ENCODE data around the gene ADAMTSL1.

The ADAMTSL1 gene

GRCh38 chr9:18783909-18784308, 310.0 kb downstream of the ADAMTSL1 start:
- H3K36me3 ChIP-seq (ENCODE audit: insufficient read depth), result no peaks in the 10 kb centered on the region
- H3K4me3 ChIP-seq (IDR thresholded peaks at IDR 0.05; ENCODE audit: insufficient read depth, low read depth, low read length), result no peak overlapping the region
- TF ChIP-seq CTCF (conservative IDR thresholded peaks at IDR 0.05; ENCODE audit: low read depth, low read length), result no peak
- no peaks in the 10 kb centered on the region for H3K4me1 ChIP-seq (ENCODE audit: low read depth, poor library complexity, severe bottlenecking)
- no peaks in the 10 kb centered on the region for H3K79me2 ChIP-seq (ENCODE audit: insufficient read depth, low read depth)
- H3K27ac ChIP-seq, result no peak overlapping the region
- no peak overlapping the region for H3K9ac ChIP-seq
- no peaks in the 10 kb centered on the region for H3K27me3 ChIP-seq (ENCODE audit: insufficient read depth, low read depth)
- no peak overlapping the region for H3K4me2 ChIP-seq
- H4K20me1 ChIP-seq (ENCODE audit: insufficient read depth), result no peaks in the 10 kb centered on the region
- no peak overlapping the region for H2AFZ ChIP-seq (ENCODE audit: low read depth)

DNA sequence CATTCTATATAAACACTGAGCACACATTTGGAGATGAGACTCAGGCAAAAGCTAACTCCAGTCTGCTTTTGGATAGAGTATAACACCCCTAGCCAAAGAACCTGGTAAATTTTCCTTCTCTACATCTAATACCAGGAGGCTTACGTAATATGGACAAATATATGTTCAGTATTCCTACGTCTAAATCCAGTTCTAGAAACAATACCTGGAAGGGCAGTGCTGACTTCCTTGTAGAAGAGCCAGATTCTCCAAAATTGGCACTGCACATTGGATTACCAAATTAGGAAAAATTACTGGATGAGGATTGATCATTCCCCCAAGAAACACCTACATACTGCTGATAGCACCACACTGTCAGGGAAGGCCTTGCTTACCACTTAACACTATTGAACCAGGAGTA, 311.7 kb downstream of the ADAMTSL1 start:
- Histone ChIP-seq H4K20me1 (ENCODE audit: insufficient read depth) (no peaks in the 10 kb centered on the region), H2AFZ (ENCODE audit: low read depth) (no peak overlapping the region), H3K4me2 (no peak overlapping the region), H3K79me2 (ENCODE audit: insufficient read depth, low read depth) (no peaks in the 10 kb centered on the region), H3K4me1 (ENCODE audit: low read depth, poor library complexity, severe bottlenecking) (no peaks in the 10 kb centered on the region), H3K27me3 (ENCODE audit: insufficient read depth, low read depth) (no peaks in the 10 kb centered on the region), H3K9ac (no peak overlapping the region), H3K4me3 (IDR thresholded peaks at IDR 0.05; ENCODE audit: insufficient read depth, low read depth, low read length) (no peak overlapping the region), H3K36me3 (ENCODE audit: insufficient read depth) (no peaks in the 10 kb centered on the region), H3K27ac (no peak overlapping the region)
- no peak for TF ChIP-seq CTCF (conservative IDR thresholded peaks at IDR 0.05; ENCODE audit: low read depth, low read length)

DNA sequence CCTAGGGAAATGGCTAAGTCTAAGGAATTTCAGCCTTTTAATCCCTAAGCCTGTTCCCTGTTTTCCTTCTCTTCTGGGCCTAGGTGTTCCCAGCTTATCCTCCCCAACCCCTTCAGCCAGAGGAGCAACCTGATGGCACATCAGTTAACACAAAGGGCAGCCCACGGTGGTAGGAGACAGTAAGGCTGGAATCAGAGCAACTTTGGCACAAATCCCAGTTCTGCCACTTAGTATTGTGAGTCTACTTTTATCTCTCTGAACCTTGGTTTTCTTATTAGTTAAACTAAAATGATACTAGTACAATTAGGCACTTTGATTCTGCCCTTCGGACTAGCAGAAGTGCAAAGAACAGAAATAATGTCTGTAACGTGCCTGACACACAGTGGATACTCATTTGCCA, 312.2 kb downstream of the ADAMTSL1 start:
- no peak for TF ChIP-seq CTCF (conservative IDR thresholded peaks at IDR 0.05; ENCODE audit: low read depth, low read length)
- no peaks in the 10 kb centered on the region for H3K36me3 ChIP-seq (ENCODE audit: insufficient read depth)
- H3K27ac ChIP-seq, result no peak overlapping the region

GRCh38 chr9:18786911-18787650, 313.1 kb downstream of the ADAMTSL1 start:
- H3K36me3 ChIP-seq (ENCODE audit: insufficient read depth), result no peaks in the 10 kb centered on the region
- no peak overlapping the region for H3K4me2 ChIP-seq
- no peak overlapping the region for H3K27ac ChIP-seq

More for the DNA sequence above, 312.2 kb downstream of the ADAMTSL1 start:
- Histone ChIP-seq H3K27me3 (ENCODE audit: insufficient read depth, low read depth) (no peaks in the 10 kb centered on the region), H3K79me2 (ENCODE audit: insufficient read depth, low read depth) (no peaks in the 10 kb centered on the region), H3K4me2 (no peak overlapping the region), H3K9ac (no peak overlapping the region), H2AFZ (ENCODE audit: low read depth) (no peak overlapping the region), H3K4me3 (IDR thresholded peaks at IDR 0.05; ENCODE audit: insufficient read depth, low read depth, low read length) (no peak overlapping the region), H4K20me1 (ENCODE audit: insufficient read depth) (no peaks in the 10 kb centered on the region), H3K4me1 (ENCODE audit: low read depth, poor library complexity, severe bottlenecking) (no peaks in the 10 kb centered on the region)

More at GRCh38 chr9:18786911-18787650, 313.1 kb downstream of the ADAMTSL1 start:
- no peaks in the 10 kb centered on the region for H4K20me1 ChIP-seq (ENCODE audit: insufficient read depth)
- no peak overlapping the region for H3K4me3 ChIP-seq (IDR thresholded peaks at IDR 0.05; ENCODE audit: insufficient read depth, low read depth, low read length)
- H3K79me2 ChIP-seq (ENCODE audit: insufficient read depth, low read depth), result no peaks in the 10 kb centered on the region
- H3K27me3 ChIP-seq (ENCODE audit: insufficient read depth, low read depth), result no peaks in the 10 kb centered on the region
- H3K9ac ChIP-seq, result no peak overlapping the region
- TF ChIP-seq CTCF (conservative IDR thresholded peaks at IDR 0.05; ENCODE audit: low read depth, low read length), result no peak
- H2AFZ ChIP-seq (ENCODE audit: low read depth), result no peak overlapping the region
- no peaks in the 10 kb centered on the region for H3K4me1 ChIP-seq (ENCODE audit: low read depth, poor library complexity, severe bottlenecking)

All from KMS-11 (cell line).